Stomach smooth muscle (tissue), 2 donors: ENCODE data around the gene POR.
"Not testable (repeated sequence)": the region's sequence is repeated elsewhere in the genome, so short reads cannot be mapped to it uniquely, and the experiment has no call there.

Experiments
- H3K27ac ChIP-seq: one replicate; pipeline ENCODE4 v1.7.0; 2013; ENCODE audit warnings: mild to moderate bottlenecking, low read length, inconsistent platforms
- H3K27me3 ChIP-seq, 2 donors: one replicate each; pipeline ENCODE4 v1.7.0; 2013; ENCODE audit warnings: low read length in 2 of 2; ENCODE audit not compliant: insufficient read depth in 2 of 2, control insufficient read depth in 1 of 2
- H3K36me3 ChIP-seq, 2 donors: one replicate each; pipeline ENCODE4 v1.7.0; 2013; ENCODE audit warnings: low read length in 2 of 2; ENCODE audit not compliant: control insufficient read depth in 2 of 2, insufficient read depth in 2 of 2
- H3K4me1 ChIP-seq: one replicate; pipeline ENCODE4 v1.7.0; 2013; ENCODE audit warnings: low read length; ENCODE audit not compliant: control insufficient read depth, insufficient read depth
- H3K4me3 ChIP-seq, 2 donors: one replicate each; pipeline ENCODE4 v1.7.0; 2013; ENCODE audit warnings: low read length in 2 of 2
- H3K9ac ChIP-seq, 2 donors: one replicate each; pipeline ENCODE4 v1.7.0; 2013; ENCODE audit warnings: low read length in 2 of 2, mild to moderate bottlenecking in 1 of 2
- H3K9me3 ChIP-seq, 2 donors: one replicate each; pipeline ENCODE4 v1.7.0; 2013; ENCODE audit warnings: low read length in 2 of 2; ENCODE audit not compliant: control insufficient read depth in 2 of 2
- donor health status: healthy.
- donor health status: Pancreatic carcinoma.

Gene POR

DNA sequence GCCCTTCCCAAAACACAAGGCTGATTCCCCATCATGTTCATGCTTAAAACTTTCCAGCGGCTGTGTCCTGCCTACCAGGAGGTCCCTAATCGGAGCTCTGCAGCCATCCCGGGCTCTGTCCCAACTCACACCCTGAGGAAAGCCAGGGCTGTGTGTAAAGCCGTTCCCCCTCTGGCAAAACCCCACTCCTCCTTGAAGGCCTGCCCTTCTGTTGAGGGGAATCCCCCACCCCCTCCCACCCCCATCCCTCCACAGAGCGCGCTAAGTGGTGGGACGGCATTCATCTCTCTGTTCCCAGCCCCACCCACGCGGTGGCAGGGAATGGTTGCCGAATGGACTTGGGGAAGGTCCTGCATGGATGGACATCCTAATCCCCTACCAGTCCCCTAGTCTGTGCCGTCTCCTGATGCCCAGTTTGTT, 80.1 kb downstream of the POR start:
- Histone ChIP-seq H3K27me3 (no peaks in the 10 kb centered on the region), H3K27ac (peak overlapping the region; percentile 87), H3K9ac (peak overlapping the region; percentile 49 to 82), H3K9me3 (no peaks in the 10 kb centered on the region), H3K4me1 (peaks cover 27% of the 10 kb centered on the region), H3K4me3 (peak overlapping the region; percentile 56 to 88), H3K36me3 (peaks cover 2% of the 10 kb centered on the region in 2 donors)

DNA sequence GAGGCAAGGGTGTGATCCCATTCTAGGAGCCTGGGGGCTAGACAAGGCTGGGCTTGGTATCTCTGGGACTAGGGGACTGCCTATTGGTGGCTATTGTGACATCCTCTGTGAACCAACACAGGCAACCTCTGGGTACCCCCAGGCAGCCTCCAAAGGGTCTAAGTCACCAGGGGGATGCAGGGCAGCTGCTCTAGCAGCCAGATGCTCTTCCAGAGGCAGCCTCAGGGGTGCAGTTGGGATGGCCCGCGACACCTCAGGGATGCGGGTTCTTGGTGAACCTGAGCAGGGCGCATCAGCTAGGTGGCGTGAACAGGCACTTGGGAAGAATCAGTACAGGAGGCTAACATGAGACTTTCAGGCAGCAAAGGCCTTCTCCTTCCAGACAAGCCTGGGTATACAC, 81.0 kb downstream of the POR start:
- no peak overlapping the region for H3K27ac ChIP-seq
- peaks cover 2% of the 10 kb centered on the region in 2 donors for H3K36me3 ChIP-seq
- no peaks in the 10 kb centered on the region for H3K27me3 ChIP-seq
- no peak overlapping the region for H3K9ac ChIP-seq
- no peaks in the 10 kb centered on the region for H3K9me3 ChIP-seq
- no peak overlapping the region for H3K4me3 ChIP-seq
- H3K4me1 ChIP-seq = peaks cover 24% of the 10 kb centered on the region

DNA sequence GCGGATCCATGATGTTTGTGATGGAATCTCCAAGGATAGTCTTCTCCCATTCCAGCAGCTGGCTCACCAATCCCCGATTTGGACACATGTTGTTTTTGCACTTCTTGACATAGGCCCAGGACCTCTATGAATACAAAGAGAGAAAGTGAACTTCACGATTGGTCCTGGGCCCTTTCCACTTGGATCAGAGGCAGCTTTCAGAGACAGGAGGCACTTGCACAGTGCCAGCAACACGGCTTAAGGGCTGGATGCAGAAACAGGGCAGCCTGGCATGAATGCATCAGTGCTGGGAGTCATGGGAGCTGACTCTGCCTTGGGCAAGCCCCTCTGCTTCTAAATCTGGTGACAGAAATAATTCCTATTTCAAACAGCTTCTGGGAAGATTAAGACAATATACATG, 81.5 kb downstream of the POR start:
- Histone ChIP-seq H3K27me3 (no peaks in the 10 kb centered on the region), H3K27ac (no peak overlapping the region), H3K36me3 (peaks cover 2 to 5% of the 10 kb centered on the region in 2 donors), H3K4me1 (peaks cover 23% of the 10 kb centered on the region), H3K9me3 (no peaks in the 10 kb centered on the region), H3K9ac (no peak overlapping the region), H3K4me3 (no peak overlapping the region)

DNA sequence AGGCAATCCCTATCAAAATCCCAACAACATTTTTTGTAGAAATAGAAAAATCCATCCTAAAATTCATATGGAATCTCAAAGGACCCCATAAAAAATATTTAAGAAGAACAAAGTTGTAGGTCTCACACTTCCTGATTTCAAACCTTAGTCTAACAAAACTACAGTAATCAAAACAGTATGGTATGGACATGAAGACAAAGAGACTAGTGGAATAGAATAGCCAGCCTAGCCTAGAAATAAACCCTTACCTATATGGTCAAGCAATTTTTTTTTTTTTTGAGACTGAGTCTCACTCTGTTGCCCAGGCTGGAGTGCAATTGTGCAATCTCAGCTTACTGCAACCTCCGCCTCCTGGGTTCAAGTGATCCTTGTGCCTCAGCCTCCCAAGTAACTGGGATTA, 83.1 kb downstream of the POR start:
- H3K4me3 ChIP-seq = no peak overlapping the region
- no peaks in the 10 kb centered on the region for H3K27me3 ChIP-seq
- H3K9me3 ChIP-seq = no peaks in the 10 kb centered on the region
- H3K4me1 ChIP-seq = peaks cover 15% of the 10 kb centered on the region
- peaks cover 5 to 6% of the 10 kb centered on the region in 2 donors for H3K36me3 ChIP-seq
- no peak overlapping the region for H3K27ac ChIP-seq
- no peak overlapping the region for H3K9ac ChIP-seq

DNA sequence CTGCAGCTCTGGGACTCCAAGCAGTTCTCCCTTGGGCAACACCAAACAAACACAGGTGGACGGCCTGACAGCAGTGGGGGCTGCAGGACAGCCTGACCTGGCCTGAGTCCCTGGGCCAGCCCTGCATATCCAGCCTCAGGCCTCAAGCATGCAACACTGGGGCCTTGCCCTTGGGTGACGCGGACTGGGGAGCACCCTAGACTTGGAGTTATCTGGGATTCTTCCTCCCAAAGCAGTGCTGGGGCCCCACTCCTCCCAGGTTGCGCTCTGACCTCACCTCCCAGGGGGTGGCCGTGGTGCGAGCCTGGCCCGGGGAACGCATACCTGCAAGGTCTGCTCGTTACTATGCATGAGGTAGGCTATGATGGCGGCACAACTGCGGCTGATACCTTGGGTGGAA, 85.6 kb downstream of the POR start:
- Histone ChIP-seq H3K27me3 (no peaks in the 10 kb centered on the region), H3K4me3 (no peak overlapping the region), H3K36me3 (peaks cover 14 to 15% of the 10 kb centered on the region in 2 donors), H3K27ac (no peak overlapping the region), H3K9me3 (no peaks in the 10 kb centered on the region), H3K4me1 (no peaks in the 10 kb centered on the region), H3K9ac (no peak overlapping the region)

DNA sequence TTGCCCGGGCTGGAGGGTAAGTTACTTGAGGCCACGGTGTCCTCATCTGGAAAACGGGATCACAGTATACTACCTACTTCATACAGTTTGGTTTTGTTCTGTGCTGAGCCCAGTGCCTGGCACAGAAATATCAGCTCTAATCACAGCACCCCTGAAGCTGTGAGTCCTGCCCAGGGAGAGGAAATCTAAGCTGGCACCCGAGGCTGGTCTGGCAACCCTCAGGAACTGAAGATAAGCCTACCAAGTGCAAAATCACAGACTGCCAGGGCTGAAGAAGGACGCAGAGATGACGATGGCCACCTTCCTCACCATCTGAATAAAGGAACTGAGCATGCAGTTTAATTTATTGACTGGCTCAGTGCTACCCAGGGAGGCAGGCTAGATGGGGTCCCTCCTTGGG, 87.2 kb downstream of the POR start:
- Histone ChIP-seq H3K36me3 (peaks cover 14 to 15% of the 10 kb centered on the region in 2 donors), H3K9ac (no peak overlapping the region), H3K27ac (no peak overlapping the region), H3K4me3 (no peak overlapping the region), H3K4me1 (no peaks in the 10 kb centered on the region), H3K9me3 (no peaks in the 10 kb centered on the region), H3K27me3 (no peaks in the 10 kb centered on the region)

DNA sequence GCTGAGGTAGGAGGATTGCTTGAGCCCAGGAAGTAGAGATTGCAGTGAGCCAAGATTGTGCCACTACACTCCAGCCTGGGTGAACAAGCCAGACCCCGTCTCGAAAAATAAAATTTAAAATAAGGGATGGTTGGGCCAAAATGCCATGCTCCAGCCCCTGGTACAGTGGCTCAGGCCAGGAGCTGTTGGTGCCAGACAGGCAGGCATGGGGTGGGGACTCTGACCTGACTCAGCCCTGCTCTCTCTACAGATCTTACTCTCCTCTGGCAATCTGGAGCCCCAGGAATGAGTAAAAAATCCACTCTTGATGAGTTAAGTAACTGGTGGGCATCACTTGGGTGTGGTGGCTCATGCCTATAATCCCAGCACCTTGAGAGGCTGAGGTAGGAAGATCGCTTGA, 87.9 kb downstream of the POR start:
- Histone ChIP-seq H3K27me3 (no peaks in the 10 kb centered on the region), H3K4me3 (no peak overlapping the region), H3K4me1 (no peaks in the 10 kb centered on the region), H3K27ac (no peak overlapping the region), H3K36me3 (peaks cover 11 to 15% of the 10 kb centered on the region in 2 donors), H3K9ac (no peak overlapping the region), H3K9me3 (no peaks in the 10 kb centered on the region)

DNA sequence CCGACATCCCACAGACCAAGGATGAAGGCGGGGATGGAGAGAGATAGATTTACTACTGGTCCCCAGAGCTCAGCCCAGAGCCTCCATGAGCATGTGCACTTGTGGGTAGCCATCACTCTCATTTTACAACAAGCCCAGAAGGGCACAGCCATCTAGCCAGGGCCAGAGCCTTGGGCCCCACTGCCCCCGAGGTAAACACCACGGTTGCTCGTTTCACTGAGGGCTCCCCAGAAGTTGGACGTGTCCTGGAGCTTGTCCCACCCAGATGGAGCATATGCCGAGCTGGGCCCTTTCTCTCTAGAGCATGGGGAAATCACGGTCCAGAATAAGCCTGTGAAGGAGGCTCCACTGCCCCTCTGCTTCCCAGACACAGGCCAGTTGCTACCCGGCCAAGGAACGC, 88.4 kb downstream of the POR start:
- H3K4me3 ChIP-seq = no peak overlapping the region
- H3K27ac ChIP-seq = no peak overlapping the region
- H3K36me3 ChIP-seq = peaks cover 11 to 15% of the 10 kb centered on the region in 2 donors
- no peaks in the 10 kb centered on the region for H3K9me3 ChIP-seq
- no peak overlapping the region for H3K9ac ChIP-seq
- no peaks in the 10 kb centered on the region for H3K27me3 ChIP-seq
- H3K4me1 ChIP-seq = no peaks in the 10 kb centered on the region

DNA sequence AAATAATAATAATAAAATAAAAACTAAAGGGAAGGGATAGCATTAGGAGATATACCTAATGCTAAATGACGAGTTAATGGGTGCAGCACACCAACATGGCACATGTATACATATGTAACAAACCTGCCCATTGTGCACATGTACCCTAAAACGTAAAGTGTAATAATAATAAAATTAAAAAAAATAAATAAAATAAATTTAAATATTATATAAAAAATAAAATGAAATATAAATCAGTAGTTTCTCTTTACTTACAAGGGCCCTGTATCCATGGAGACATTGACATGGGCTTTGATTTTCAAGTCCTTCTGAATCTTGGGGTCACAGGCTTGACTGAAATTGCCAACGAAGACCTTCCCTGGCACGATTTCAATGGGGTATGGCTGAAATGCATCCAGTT, 90.0 kb downstream of the POR start:
- not testable (repeated sequence) for H3K4me1 ChIP-seq, H3K27me3 ChIP-seq, H3K9ac ChIP-seq, H3K9me3 ChIP-seq, H3K27ac ChIP-seq, H3K4me3 ChIP-seq
- H3K36me3 ChIP-seq = peaks cover 11 to 16% of the 10 kb centered on the region in 2 donors

DNA sequence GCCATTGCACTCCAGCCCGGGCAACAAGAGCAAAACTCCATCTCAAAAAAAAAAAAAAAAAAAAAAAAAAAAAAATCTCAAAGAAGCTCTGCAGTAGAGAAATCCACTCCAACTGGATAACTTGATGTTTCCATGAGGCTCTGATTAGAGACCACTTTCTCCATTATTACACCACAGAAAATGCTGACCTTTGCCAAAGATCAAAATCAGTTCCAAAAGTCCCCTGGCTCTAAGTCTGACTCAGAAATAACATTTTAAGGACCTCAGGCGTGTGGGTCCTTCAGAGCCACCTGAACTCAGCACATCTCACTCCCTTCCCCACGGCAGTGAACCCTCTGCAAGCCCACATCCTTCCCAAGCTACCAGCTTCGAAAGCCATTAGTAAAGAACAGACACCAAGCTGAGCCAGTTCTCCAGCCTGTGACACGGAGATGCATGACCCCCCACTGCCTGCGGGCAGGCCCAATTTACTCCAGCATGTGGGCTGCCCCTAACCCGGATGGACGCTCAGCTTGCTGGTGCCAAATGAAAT, 93.3 kb downstream of the POR start:
- Histone ChIP-seq H3K27me3 (no peaks in the 10 kb centered on the region), H3K36me3 (peaks cover 6 to 11% of the 10 kb centered on the region in 2 donors), H3K9me3 (no peaks in the 10 kb centered on the region), H3K4me3 (no peak overlapping the region), H3K4me1 (peaks cover 10% of the 10 kb centered on the region), H3K9ac (no peak overlapping the region), H3K27ac (no peak overlapping the region)

DNA sequence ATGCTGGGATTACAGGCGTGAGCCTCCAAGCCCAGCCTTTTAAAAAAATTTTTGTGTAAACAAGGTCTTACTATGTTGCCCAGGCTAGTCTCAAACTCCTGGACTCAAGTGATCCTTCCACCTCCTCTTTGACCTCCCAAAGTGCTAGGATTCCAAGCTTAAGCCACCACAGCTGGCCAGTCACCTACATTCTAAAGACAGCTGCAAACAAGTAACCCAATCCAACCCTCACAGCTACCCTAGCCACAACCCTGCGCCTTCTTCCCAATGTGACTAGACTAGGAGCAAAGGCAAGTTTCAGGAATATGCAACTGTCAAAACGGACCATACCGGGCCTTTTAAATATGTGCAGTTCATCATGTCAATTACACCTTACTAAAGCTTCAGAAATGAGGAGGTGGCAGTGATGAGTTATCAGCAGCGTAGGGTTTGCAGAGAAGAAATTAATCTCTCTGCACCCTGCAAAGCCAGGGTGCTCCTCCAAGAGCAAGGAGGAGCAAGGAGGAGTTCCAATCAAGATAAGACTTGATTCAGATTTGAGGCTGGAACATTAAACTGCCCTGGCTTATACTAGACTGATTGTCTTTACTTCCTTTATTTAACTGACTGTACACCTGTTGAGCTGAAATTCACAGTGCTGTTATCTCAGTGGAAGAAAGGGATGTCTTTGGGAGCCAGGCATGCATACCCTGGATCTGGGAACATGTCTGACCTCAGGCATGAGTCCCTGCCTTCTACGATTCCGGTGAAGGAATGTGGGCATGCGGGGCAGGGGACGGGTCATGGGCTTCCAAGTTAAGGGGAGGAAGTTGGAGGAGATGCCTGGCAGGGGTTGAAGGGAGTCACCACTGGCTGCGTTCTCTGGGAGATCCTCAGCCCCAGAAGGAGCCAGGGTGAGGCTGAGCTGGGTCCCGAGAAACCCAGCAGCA, 95.0 kb downstream of the POR start:
- H3K27ac ChIP-seq = no peak overlapping the region
- H3K36me3 ChIP-seq = peaks cover 0 to 6% of the 10 kb centered on the region in 2 donors
- H3K4me3 ChIP-seq = no peak overlapping the region
- H3K9ac ChIP-seq = no peak overlapping the region
- H3K4me1 ChIP-seq = peaks cover 10% of the 10 kb centered on the region
- H3K9me3 ChIP-seq = no peaks in the 10 kb centered on the region
- no peaks in the 10 kb centered on the region for H3K27me3 ChIP-seq
